BLaER1 (cell line): ENCODE measurements around the gene PTPRA.

Experiments
- H3K27ac ChIP-seq: shearing (Covaris generic); formaldehyde crosslinking; 2 replicates; pipeline ENCODE4 v1.8.1; 2022
- H3K27me3 ChIP-seq: shearing (Covaris generic); formaldehyde crosslinking; 2 replicates; pipeline ENCODE4 v1.8.1; 2022
- H3K36me3 ChIP-seq: shearing (Covaris generic); formaldehyde crosslinking; 2 replicates; pipeline ENCODE4 v1.8.1; 2022
- H3K4me1 ChIP-seq: shearing (Covaris generic); formaldehyde crosslinking; 2 replicates; pipeline ENCODE4 v1.8.1; 2022
- H3K4me2 ChIP-seq: shearing (Covaris generic); formaldehyde crosslinking; 2 replicates; pipeline ENCODE4 v1.8.1; 2022
- H3K4me3 ChIP-seq: shearing (Covaris generic); formaldehyde crosslinking; 2 replicates; pipeline ENCODE4 v1.8.1; 2022
- H3K9ac ChIP-seq: shearing (Covaris generic); formaldehyde crosslinking; 2 replicates; pipeline ENCODE4 v1.8.1; 2022
- H3K9me3 ChIP-seq: shearing (Covaris generic); formaldehyde crosslinking; 2 replicates; pipeline ENCODE4 v1.8.1; 2022
- H4K20me1 ChIP-seq: shearing (Covaris generic); formaldehyde crosslinking; 2 replicates; pipeline ENCODE4 v1.8.1; 2022
- Cebpa-rat ChIP-seq: shearing (Covaris generic); IDR thresholded peaks from 2 replicates; pipeline ENCODE4 v1.8.1; 2022

The PTPRA gene

DNA sequence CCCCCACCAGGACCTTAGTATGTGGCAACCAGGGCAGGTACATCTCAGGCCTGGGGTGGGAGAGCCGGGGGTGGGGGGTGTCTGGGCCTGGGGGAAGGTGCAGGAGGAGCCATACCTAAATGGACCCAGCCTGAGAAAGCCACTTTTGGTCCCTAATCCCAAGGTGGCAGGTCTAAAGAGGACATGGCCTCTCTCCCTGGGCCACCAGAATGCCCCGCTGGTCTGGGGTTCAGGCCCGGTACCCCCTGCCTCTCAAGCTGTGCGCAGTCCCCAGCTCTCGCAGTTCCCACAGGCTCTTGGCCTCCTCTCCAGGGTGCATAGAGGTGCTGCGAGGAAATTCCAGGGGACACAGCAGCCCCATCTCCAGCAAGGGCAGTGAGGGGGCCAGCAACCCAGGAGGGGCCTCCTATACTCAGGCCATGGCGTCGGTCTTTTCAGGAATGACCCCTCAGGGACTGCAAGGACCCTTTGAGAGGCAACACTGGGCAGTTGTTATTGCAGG, 212.3 kb downstream of the PTPRA start:
- Histone ChIP-seq H3K36me3 (no peaks in the 10 kb centered on the region), H3K9me3 (no peaks in the 10 kb centered on the region; the same call in 1 of the 2 replicates), H3K9ac (no peak overlapping the region), H3K27ac (no peak overlapping the region), H4K20me1 (peaks cover 13% of the 10 kb centered on the region; the same call in 1 of the 2 replicates), H3K4me1 (peaks cover 4% of the 10 kb centered on the region), H3K4me2 (no peak overlapping the region), H3K4me3 (no peak overlapping the region), H3K27me3 (peaks cover 55% of the 10 kb centered on the region)
- TF ChIP-seq Cebpa-rat = no peak

DNA sequence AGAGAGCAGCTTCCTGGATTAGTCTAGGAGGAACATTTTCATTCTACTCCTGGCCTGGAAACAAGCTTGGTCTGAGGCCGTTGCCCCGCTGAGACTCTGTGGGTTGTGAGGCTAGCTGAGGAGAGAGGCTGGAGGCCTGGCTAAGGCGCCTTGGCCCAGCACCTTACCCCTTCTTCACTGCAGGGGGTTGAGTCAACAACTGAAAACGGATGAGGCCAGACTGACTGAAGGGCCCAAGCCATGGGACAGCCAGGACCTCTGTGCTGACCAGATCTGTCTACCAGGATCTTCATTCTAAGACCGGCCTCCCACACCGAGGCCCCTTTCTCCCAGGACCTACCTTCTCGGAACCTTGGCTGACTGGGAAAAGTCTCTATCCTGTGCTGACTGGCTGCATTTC, 214.8 kb downstream of the PTPRA start:
- no peak overlapping the region for H3K4me3 ChIP-seq
- H3K36me3 ChIP-seq = no peaks in the 10 kb centered on the region
- H3K4me2 ChIP-seq = no peak overlapping the region
- no peak overlapping the region for H3K27ac ChIP-seq
- no peak for TF ChIP-seq Cebpa-rat
- H3K9ac ChIP-seq = no peak overlapping the region
- H3K9me3 ChIP-seq = no peaks in the 10 kb centered on the region; the same call in 1 of the 2 replicates
- peaks cover 20% of the 10 kb centered on the region for H3K4me1 ChIP-seq
- peaks cover 55% of the 10 kb centered on the region for H3K27me3 ChIP-seq
- H4K20me1 ChIP-seq = peaks cover 8% of the 10 kb centered on the region; the same call in 1 of the 2 replicates
